Stomach (tissue), 9 donors: ENCODE data around the gene WFDC1. TPM values are rescaled to one million over a fixed set of nuclear protein-coding genes. Genes with fewer than 3 reads are reported as not detected.

Experiments used
- DNase-seq, 2 donors: peaks; one replicate each; pipeline versions ENCODE4 v3.0.0 to v3.0.0-alpha.2; 2013 to 2019
- H3K27ac ChIP-seq, 5 donors: fragments of 200-600 bp in 4 of 5; sonication (generic) in 4 of 5; one replicate each; pipeline ENCODE4 v1.5.1; 2013 to 2019; ENCODE audit warnings: mild to moderate bottlenecking in 1 of 5, moderate library complexity in 1 of 5
- H3K27me3 ChIP-seq, 3 donors: fragments of 200-600 bp; sonication (generic); one replicate each; pipeline ENCODE4 v1.5.1; 2017 to 2019; ENCODE audit warnings: mixed run types in 1 of 3
- H3K36me3 ChIP-seq, 4 donors: fragments of 200-600 bp; sonication (generic); 1 replicate in 3 of 4; 2 replicates in 1 of 4; pipeline ENCODE4 v1.5.1; 2016 to 2019
- H3K4me1 ChIP-seq, 4 donors: fragments of 200-600 bp; sonication (generic); one replicate each; pipeline ENCODE4 v1.5.1; 2016 to 2019
- H3K4me3 ChIP-seq, 4 donors: fragments of 200-600 bp; sonication (generic) in 3 of 4; one replicate each; pipeline ENCODE4 v1.5.1; 2016 to 2019; ENCODE audit warnings: mild to moderate bottlenecking in 1 of 4
- H3K9me3 ChIP-seq, 4 donors: fragments of 200-600 bp; sonication (generic); one replicate each; pipeline ENCODE4 v1.5.1; 2016 to 2019
- CTCF ChIP-seq, 7 experiments: fragments of 450-650 bp in 4 of 7; fragments of 200-600 bp in 3 of 7; sonication (generic) in 3 of 7; IDR thresholded peaks; one replicate each; pipeline ENCODE4 v1.5.1; 2016 to 2019; ENCODE audit warnings: antibody characterized with exemption in 7 of 7, control low read depth in 2 of 7, mild to moderate bottlenecking in 1 of 7
- EP300 ChIP-seq: sonication (generic); formaldehyde crosslinking; IDR thresholded peaks from one replicate; pipeline ENCODE4 v1.6.1; 2017; ENCODE audit warnings: antibody characterized with exemption
- POLR2A ChIP-seq, 4 donors: fragments of 450-650 bp; IDR thresholded peaks; one replicate each; pipeline ENCODE4 v1.6.1; 2016; ENCODE audit warnings: antibody characterized with exemption in 4 of 4, control low read depth in 2 of 4, mild to moderate bottlenecking in 1 of 4, moderate library complexity in 1 of 4
- POLR2AphosphoS5 ChIP-seq, 3 donors: sonication (generic); formaldehyde crosslinking; IDR thresholded peaks; one replicate each; pipeline ENCODE4 v1.6.1; 2016; ENCODE audit warnings: antibody characterized with exemption in 3 of 3
- WGBS, 5 donors: extraction: QIAGEN DNeasy Blood & Tissue Kit in 3 of 5; methylation state at CpG; one replicate each; pipeline versions ENCODE4 v1.1.5 to v1.1.7; 2013 to 2018; 5-methylcytosine and 5-hydroxymethylcytosine counted together
- intact Hi-C: fragments of 100-400 bp; cut with DNase I; formaldehyde crosslinking; loops from one replicate; pipeline ENCODE4 v1.15.1; 2023; ENCODE audit warnings: low total_unique reads
- polyA plus RNA-seq, 3 donors: library from polyadenylated mRNA; stranded (reverse); fragments of 200-250 nt; gene quantifications; one replicate each; pipeline ENCODE4 v1.2.3, GENCODE V29; 2013
- total RNA-seq, 5 donors: library from RNA; depleted of rRNA; stranded (reverse); fragments of >200 nt; gene quantifications; one replicate each; pipeline versions ENCODE4 v1.1.0 to v1.2.3, GENCODE V29; 2014 to 2016
- donor health status: healthy with polysubstance abuse.
- donor health status: Bipolar disorder and iron deficiency.
- donor health status: healthy.

The WFDC1 gene
- total and polyA plus RNA-seq, 8 donors = 10.7 to 64.3 (median 14.2) TPM; not detected in 1

- Histone ChIP-seq H3K27me3 (peaks cover 0 to 15% (median 0%) of the 10 kb centered on the region in 3 donors), H3K27ac (no peak overlapping the region), H3K4me3 (no peak overlapping the region), H3K9me3 (peaks cover 0 to 9% (median 8%) of the 10 kb centered on the region in 4 donors), H3K4me1 (no peaks in the 10 kb centered on the region), H3K36me3 (no peaks in the 10 kb centered on the region)
- TF ChIP-seq POLR2AphosphoS5 (IDR thresholded peaks at IDR 0.05) (no peak), CTCF (IDR thresholded peaks at IDR 0.05) (no peak), EP300 (no peak), POLR2A (IDR thresholded peaks at IDR 0.05) (no peak)
- WGBS, 5 donors = 85 to 92% (median 88%) methylated on average over 4 of the region's 4 CpGs
- intact Hi-C loops = no loop called here
- no peak for DNase-seq
Measured at GRCh38 chr16:84255050-84255810, 39.4 kb upstream of the WFDC1 start.

- intact Hi-C loops = no loop called here
- H3K9me3 ChIP-seq = peaks cover 0 to 9% (median 8%) of the 10 kb centered on the region in 4 donors
- no peaks in the 10 kb centered on the region for H3K36me3 ChIP-seq
- no peak for DNase-seq
- peaks cover 0 to 23% (median 0%) of the 10 kb centered on the region in 3 donors for H3K27me3 ChIP-seq
- H3K4me1 ChIP-seq = no peaks in the 10 kb centered on the region
- H3K4me3 ChIP-seq = no peak overlapping the region
- no peak for TF ChIP-seq POLR2AphosphoS5 (IDR thresholded peaks at IDR 0.05)
- no peak overlapping the region for H3K27ac ChIP-seq
- WGBS, 5 donors = 86 to 93% (median 92%) methylated on average over 11 of the region's 11 CpGs
Measured at GRCh38 chr16:84258266-84258665, 36.4 kb upstream of the WFDC1 start.

GRCh38 chr16:84259691-84260090 is 35.0 kb upstream of the WFDC1 start:
- Histone ChIP-seq H3K27me3 (peaks cover 0 to 23% (median 0%) of the 10 kb centered on the region in 3 donors), H3K4me1 (no peaks in the 10 kb centered on the region), H3K9me3 (peaks cover 0 to 8% (median 7%) of the 10 kb centered on the region in 4 donors), H3K4me3 (no peak overlapping the region), H3K36me3 (no peaks in the 10 kb centered on the region), H3K27ac (no peak overlapping the region)
- WGBS, 5 donors = 88 to 96% (median 93%) methylated on average over 3 of the region's 3 CpGs
- TF ChIP-seq EP300 (no peak), CTCF (IDR thresholded peaks at IDR 0.05) (no peak), POLR2A (IDR thresholded peaks at IDR 0.05) (no peak), POLR2AphosphoS5 (IDR thresholded peaks at IDR 0.05) (no peak)
- intact Hi-C loops = no loop called here
- DNase-seq = no peak

- Histone ChIP-seq H3K36me3 (no peaks in the 10 kb centered on the region), H3K27me3 (peaks cover 0 to 23% (median 0%) of the 10 kb centered on the region in 3 donors), H3K4me1 (no peaks in the 10 kb centered on the region), H3K9me3 (no peaks in the 10 kb centered on the region), H3K27ac (no peak overlapping the region), H3K4me3 (no peak overlapping the region)
- DNase-seq = no peak
- TF ChIP-seq EP300 = no peak
- intact Hi-C loops = no loop called here
- 81 to 86% (median 83%) methylated on average over 23 of the region's 23 CpGs for WGBS, 5 donors
Measured at GRCh38 chr16:84260766-84261554, 33.7 kb upstream of the WFDC1 start.

- H3K27ac ChIP-seq = no peak overlapping the region
- intact Hi-C loops = no loop called here
- no peak for TF ChIP-seq POLR2AphosphoS5 (IDR thresholded peaks at IDR 0.05)
- no peak for TF ChIP-seq CTCF (IDR thresholded peaks at IDR 0.05)
- TF ChIP-seq POLR2A (IDR thresholded peaks at IDR 0.05) = no peak
- TF ChIP-seq EP300 = no peak
- no peaks in the 10 kb centered on the region for H3K4me1 ChIP-seq
- peaks cover 0 to 23% (median 0%) of the 10 kb centered on the region in 3 donors for H3K27me3 ChIP-seq
- H3K9me3 ChIP-seq = no peaks in the 10 kb centered on the region
- H3K4me3 ChIP-seq = no peak overlapping the region
- H3K36me3 ChIP-seq = no peaks in the 10 kb centered on the region
- DNase-seq = no peak
- WGBS, 5 donors = 83 to 93% (median 86%) methylated on average over 4 of the region's 4 CpGs
Measured at GRCh38 chr16:84262031-84262430, 32.6 kb upstream of the WFDC1 start.
